ENCODE measurements around the gene BCL11B. TPM values are rescaled to one million over a fixed set of nuclear protein-coding genes. Genes with fewer than 3 reads are reported as not detected.
A peak's percentile ranks its signal among the peaks of the same experiment; 100 is the strongest.

The BCL11B gene
- polyA plus RNA-seq, 3 donors from 2014 or later: 0.75 to 3.1 (median 1.0) TPM

GRCh38 chr14:99252940-99253868, 18.8 kb downstream of the BCL11B start:
- Mint-ChIP-seq H3K36me3 (peaks cover 0 to 9% (median 4%) of the 10 kb centered on the region in 3 donors), H3K27me3 (ENCODE audit: low read depth in 3 of 3) (peaks cover 0 to 4% (median 0%) of the 10 kb centered on the region in 3 donors), H3K27ac (peak overlapping the region; percentile 68 to 85 (median 77)), H3K4me1 (peaks cover 79 to 93% of the 10 kb centered on the region in 2 donors), H3K9me3 (no peaks in the 10 kb centered on the region), H3K4me3 (peak overlapping the region; percentile 51 to 65 (median 57))
- no peak for DNase-seq

- no peak for DNase-seq
- peaks cover 82 to 93% of the 10 kb centered on the region in 2 donors for H3K4me1 Mint-ChIP-seq
Observed at GRCh38 chr14:99252443-99252939, 19.5 kb downstream of the BCL11B start.

GRCh38 chr14:99251721-99252120, 20.3 kb downstream of the BCL11B start:
- Mint-ChIP-seq H3K4me1 (peaks cover 87 to 93% of the 10 kb centered on the region in 2 donors), H3K4me3 (peak overlapping the region in 2 of 5 donors; percentile 14 to 36), H3K9me3 (no peaks in the 10 kb centered on the region), H3K27me3 (ENCODE audit: low read depth in 3 of 3) (peaks cover 0 to 4% (median 0%) of the 10 kb centered on the region in 3 donors), H3K36me3 (peaks cover 0 to 6% (median 0%) of the 10 kb centered on the region in 3 donors), H3K27ac (peak overlapping the region in 5 of 6 donors; percentile 53 to 81 (median 59))
- DNase-seq: no peak

More at GRCh38 chr14:99252443-99252939, 19.5 kb downstream of the BCL11B start:
- Mint-ChIP-seq H3K27me3 (ENCODE audit: low read depth in 3 of 3) (peaks cover 0 to 4% (median 0%) of the 10 kb centered on the region in 3 donors), H3K4me3 (peak overlapping the region in 2 of 5 donors; percentile 12 to 65), H3K36me3 (peaks cover 0 to 9% (median 0%) of the 10 kb centered on the region in 3 donors), H3K9me3 (no peaks in the 10 kb centered on the region), H3K27ac (peak overlapping the region in 2 of 6 donors; percentile 70 to 80)

- Mint-ChIP-seq H3K27me3 (ENCODE audit: low read depth in 3 of 3) (peaks cover 0 to 4% (median 0%) of the 10 kb centered on the region in 3 donors), H3K27ac (peak overlapping the region in 5 of 6 donors; percentile 18 to 81 (median 37))
Observed at GRCh38 chr14:99250636-99251208, 21.3 kb downstream of the BCL11B start.

DNA sequence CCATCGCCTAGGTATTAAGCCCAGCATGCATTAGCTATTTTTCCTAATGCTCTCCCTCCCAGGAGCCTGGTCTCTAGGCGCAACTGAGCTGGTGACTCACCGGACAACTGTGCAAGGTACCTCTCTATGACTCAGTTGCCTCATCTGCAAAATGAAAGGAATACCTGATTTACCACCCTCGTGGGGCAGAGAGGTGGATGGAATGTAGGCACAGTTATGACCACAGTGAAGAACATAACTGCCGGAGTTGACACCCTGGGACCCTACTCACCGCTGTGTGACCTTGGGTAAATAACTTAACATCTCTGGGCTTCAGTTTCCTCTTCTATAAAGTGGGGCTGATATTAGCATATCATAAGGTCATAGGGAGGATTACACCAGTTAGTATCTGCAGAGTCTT, 22.6 kb downstream of the BCL11B start:
- peak overlapping the region in 5 of 6 donors; percentile 53 to 82 (median 73) for H3K27ac Mint-ChIP-seq
- H3K36me3 Mint-ChIP-seq: peaks cover 0 to 6% (median 0%) of the 10 kb centered on the region in 3 donors
- H3K9me3 Mint-ChIP-seq: no peaks in the 10 kb centered on the region
- H3K4me3 Mint-ChIP-seq: peak overlapping the region; percentile 18 to 61 (median 42)
- peaks cover 0 to 4% (median 2%) of the 10 kb centered on the region in 3 donors for H3K27me3 Mint-ChIP-seq (ENCODE audit: low read depth in 3 of 3)
- no peak for DNase-seq
- H3K4me1 Mint-ChIP-seq: peaks cover 82 to 85% of the 10 kb centered on the region in 2 donors

More at GRCh38 chr14:99250636-99251208, 21.3 kb downstream of the BCL11B start:
- no peak for DNase-seq
- no peaks in the 10 kb centered on the region for H3K9me3 Mint-ChIP-seq
- peak overlapping the region in 2 of 5 donors; percentile 9 to 49 for H3K4me3 Mint-ChIP-seq
- H3K4me1 Mint-ChIP-seq: peaks cover 81 to 89% of the 10 kb centered on the region in 2 donors
- peaks cover 0 to 6% (median 0%) of the 10 kb centered on the region in 3 donors for H3K36me3 Mint-ChIP-seq

- peak overlapping the region; percentile 21 to 82 (median 73) for H3K27ac Mint-ChIP-seq
- H3K4me1 Mint-ChIP-seq: peaks cover 82 to 85% of the 10 kb centered on the region in 2 donors
- H3K4me3 Mint-ChIP-seq: peak overlapping the region in 4 of 5 donors; percentile 2 to 59 (median 19)
- H3K9me3 Mint-ChIP-seq: no peaks in the 10 kb centered on the region
- H3K27me3 Mint-ChIP-seq (ENCODE audit: low read depth in 3 of 3): peaks cover 0 to 4% (median 2%) of the 10 kb centered on the region in 3 donors
- H3K36me3 Mint-ChIP-seq: peaks cover 0 to 6% (median 0%) of the 10 kb centered on the region in 3 donors
- no peak for DNase-seq
Observed at GRCh38 chr14:99248761-99249171, 23.2 kb downstream of the BCL11B start.

- Mint-ChIP-seq H3K27ac (peak overlapping the region in 5 of 6 donors; percentile 45 to 77 (median 60)), H3K9me3 (no peaks in the 10 kb centered on the region), H3K4me3 (peak overlapping the region; percentile 38 to 84 (median 47)), H3K36me3 (peaks cover 0 to 3% (median 0%) of the 10 kb centered on the region in 3 donors), H3K4me1 (peaks cover 82 to 85% of the 10 kb centered on the region in 2 donors), H3K27me3 (ENCODE audit: low read depth in 3 of 3) (peaks cover 0 to 3% (median 2%) of the 10 kb centered on the region in 3 donors)
- no peak for DNase-seq
Observed at GRCh38 chr14:99247772-99248171, 24.2 kb downstream of the BCL11B start.

DNA sequence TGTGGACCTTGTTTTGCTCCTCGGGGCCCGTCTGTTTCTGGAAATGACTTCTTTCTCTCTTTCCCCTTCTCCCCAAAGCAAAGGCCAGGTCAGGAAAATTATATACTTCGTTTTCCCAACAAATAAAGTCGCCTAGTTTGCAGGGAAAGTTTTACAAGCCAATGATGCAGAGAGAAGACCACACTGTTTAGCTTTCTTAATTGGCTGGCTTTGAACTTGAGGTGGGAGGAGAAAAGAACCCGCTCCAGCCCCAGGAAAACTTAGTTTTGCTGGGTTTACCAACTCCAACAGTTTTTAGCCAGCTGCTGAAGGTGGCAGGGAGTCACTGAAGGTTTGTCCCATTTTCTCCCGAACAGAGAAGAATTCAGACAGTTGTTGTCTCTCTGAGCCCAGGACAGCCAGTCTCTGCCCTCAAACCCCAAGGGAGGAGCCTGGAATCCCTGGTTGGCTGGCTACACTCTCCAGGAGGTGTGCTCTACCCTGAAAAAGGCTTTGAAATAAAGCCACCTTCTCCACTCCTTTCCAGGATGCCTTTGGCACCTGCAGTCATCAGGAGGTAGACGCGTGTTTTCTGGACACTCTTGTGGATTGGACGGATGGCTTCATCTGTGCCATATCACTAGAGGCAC, 24.8 kb downstream of the BCL11B start:
- no peak for DNase-seq
- peak overlapping the region; percentile 29 to 82 (median 64) for H3K27ac Mint-ChIP-seq
- H3K9me3 Mint-ChIP-seq: no peaks in the 10 kb centered on the region
- H3K4me1 Mint-ChIP-seq: peaks cover 82 to 85% of the 10 kb centered on the region in 2 donors
- peaks cover 0 to 3% (median 2%) of the 10 kb centered on the region in 3 donors for H3K27me3 Mint-ChIP-seq (ENCODE audit: low read depth in 3 of 3)
- peaks cover 0 to 2% (median 0%) of the 10 kb centered on the region in 3 donors for H3K36me3 Mint-ChIP-seq
- H3K4me3 Mint-ChIP-seq: peak overlapping the region; percentile 74 to 84 (median 79)

GRCh38 chr14:99246536-99247097, 25.4 kb downstream of the BCL11B start:
- DNase-seq: no peak
- H3K27ac Mint-ChIP-seq: peak overlapping the region; percentile 20 to 82 (median 76)
- H3K27me3 Mint-ChIP-seq (ENCODE audit: low read depth in 3 of 3): peaks cover 0 to 3% (median 2%) of the 10 kb centered on the region in 3 donors
- H3K4me3 Mint-ChIP-seq: peak overlapping the region; percentile 74 to 84 (median 79)
- H3K4me1 Mint-ChIP-seq: peaks cover 82 to 85% of the 10 kb centered on the region in 2 donors
- no peaks in the 10 kb centered on the region for H3K9me3 Mint-ChIP-seq
- peaks cover 0 to 2% (median 0%) of the 10 kb centered on the region in 3 donors for H3K36me3 Mint-ChIP-seq

DNA sequence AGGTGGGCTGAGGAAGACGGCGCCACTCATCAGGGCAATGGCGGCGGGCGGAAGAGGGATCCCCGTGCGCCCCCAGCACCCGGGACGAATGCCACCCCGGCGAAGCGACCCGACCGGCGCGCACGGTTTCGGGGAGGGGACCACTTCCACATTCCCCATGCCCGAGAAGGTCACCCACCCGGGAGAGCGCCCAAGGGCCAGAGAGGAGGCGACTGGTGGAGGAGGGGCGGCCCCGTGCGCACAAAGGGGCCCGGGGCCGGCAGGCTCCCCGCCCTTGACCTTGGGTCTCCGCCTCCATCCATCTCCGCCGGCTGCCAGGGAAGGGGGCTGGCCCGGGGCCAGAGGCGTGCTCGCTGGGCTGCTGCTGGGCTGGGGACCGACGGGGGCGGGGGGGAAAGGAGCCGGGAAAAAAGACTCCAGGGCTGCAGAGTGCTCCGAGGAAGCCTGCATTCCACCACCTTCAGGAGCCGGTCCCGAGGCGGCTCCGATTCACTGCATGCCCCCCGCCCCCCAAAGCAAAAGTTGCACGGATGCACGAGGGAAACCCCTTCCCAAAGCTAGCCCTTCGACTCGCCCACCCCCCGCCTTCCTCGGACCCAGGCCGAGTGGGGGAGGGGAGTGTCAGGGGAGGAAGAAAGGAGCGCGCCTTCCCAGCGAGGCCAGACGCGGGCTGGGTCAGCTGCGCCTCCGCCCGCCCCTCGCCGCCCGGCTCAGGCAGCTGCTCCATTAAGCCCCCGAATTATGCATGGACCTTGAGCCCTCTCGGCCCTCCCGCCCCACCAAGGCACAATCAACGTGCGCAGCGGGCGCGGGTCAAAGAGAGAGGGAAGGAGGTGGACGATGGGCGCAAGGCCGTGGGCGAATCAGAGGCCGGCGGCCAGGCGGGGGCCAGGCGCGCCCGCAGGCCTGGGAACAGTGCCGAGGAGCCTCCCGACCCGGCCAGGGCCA, 26.2 kb downstream of the BCL11B start:
- Mint-ChIP-seq H3K4me1 (peaks cover 82 to 85% of the 10 kb centered on the region in 2 donors), H3K27me3 (ENCODE audit: low read depth in 3 of 3) (peaks cover 0 to 4% (median 3%) of the 10 kb centered on the region in 3 donors), H3K9me3 (no peaks in the 10 kb centered on the region), H3K27ac (peak overlapping the region in 1 of 6 donors; percentile 59), H3K4me3 (peak overlapping the region in 1 of 5 donors; percentile 38), H3K36me3 (peaks cover 0 to 2% (median 0%) of the 10 kb centered on the region in 3 donors)
- no peak for DNase-seq

DNA sequence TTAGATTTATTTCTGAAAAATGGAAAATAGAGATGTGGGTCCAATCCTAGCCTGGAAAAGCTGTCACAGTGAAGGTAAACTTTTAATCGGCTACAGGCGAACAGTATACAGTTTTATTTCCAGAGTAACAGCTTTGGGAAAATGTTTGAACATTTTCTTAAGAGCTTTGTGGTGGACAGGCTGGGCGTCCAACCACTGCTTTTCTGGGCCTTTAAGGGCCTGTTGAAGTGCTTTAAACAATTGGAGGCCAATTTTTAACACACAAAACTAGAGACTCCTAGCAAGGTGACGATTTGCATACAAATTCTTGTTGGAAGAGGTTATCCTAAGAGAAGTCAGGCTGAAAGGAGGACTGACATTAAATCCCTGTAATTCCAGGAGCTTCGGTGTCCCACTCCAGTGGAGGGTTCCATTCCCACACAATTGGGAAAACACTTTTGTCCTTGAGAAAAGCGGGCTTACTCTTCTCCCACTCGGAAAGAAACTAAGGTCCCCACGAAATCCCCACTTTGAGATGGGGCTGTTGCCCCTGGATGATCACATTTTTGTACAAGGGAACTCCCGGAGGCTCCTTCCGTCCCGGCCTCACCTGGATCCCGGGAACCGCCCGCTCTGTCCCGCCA, 26.9 kb downstream of the BCL11B start:
- Mint-ChIP-seq H3K27me3 (ENCODE audit: low read depth in 3 of 3) (peaks cover 0 to 4% (median 3%) of the 10 kb centered on the region in 3 donors), H3K4me3 (peak overlapping the region in 4 of 5 donors; percentile 29 to 62 (median 42)), H3K9me3 (no peaks in the 10 kb centered on the region), H3K4me1 (peaks cover 84 to 87% of the 10 kb centered on the region in 2 donors), H3K36me3 (no peaks in the 10 kb centered on the region), H3K27ac (peak overlapping the region; percentile 6 to 78 (median 64))
- no peak for DNase-seq

All from immature natural killer cell (primary cell).